ENCODE measurements around the gene ITPKB.
"Not testable (repeated sequence)": the region's sequence is repeated elsewhere in the genome, so short reads cannot be mapped to it uniquely, and the experiment has no call there.

- not testable (repeated sequence) for TF ChIP-seq CTCF (CRISPR knock-in tag; IDR thresholded peaks at IDR 0.05); NFE2 (CRISPR knock-in tag; IDR thresholded peaks at IDR 0.05); NFRKB (IDR thresholded peaks at IDR 0.05); EZH2 (conservative IDR thresholded peaks at IDR 0.05; ENCODE audit: low read depth, low read length)
Observed at GRCh38 chr1:226598955-226599354, 140.1 kb downstream of the ITPKB start.
